ENCODE measurements around the gene CDK12.

The CDK12 gene

GRCh38 chr17:39548494-39549225 lies 87.4 kb downstream of the CDK12 start:
- in situ Hi-C loops (cut with MboI; ENCODE audit: low sequenced_read_pairs) = no loop called here

- in situ Hi-C loops (cut with MboI; ENCODE audit: low sequenced_read_pairs) = no loop called here
These were observed 88.7 kb downstream of the CDK12 start for GRCh38 chr17:39549747-39550573.

GRCh38 chr17:39551879-39552278 lies 90.6 kb downstream of the CDK12 start:
- in situ Hi-C loops (cut with MboI; ENCODE audit: low sequenced_read_pairs) = no loop called here

GRCh38 chr17:39553341-39553945 lies 92.2 kb downstream of the CDK12 start:
- in situ Hi-C loops (cut with MboI; ENCODE audit: low sequenced_read_pairs) = no loop called here

GRCh38 chr17:39555368-39555767 lies 94.1 kb downstream of the CDK12 start:
- in situ Hi-C loops (cut with MboI; ENCODE audit: low sequenced_read_pairs) = no loop called here

- in situ Hi-C loops (cut with MboI; ENCODE audit: low sequenced_read_pairs) = no loop called here
These were observed 95.1 kb downstream of the CDK12 start for GRCh38 chr17:39556423-39556822.

GRCh38 chr17:39562395-39562794 lies 101.1 kb downstream of the CDK12 start:
- in situ Hi-C loops (cut with MboI; ENCODE audit: low sequenced_read_pairs) = no loop called here

- in situ Hi-C loops (cut with MboI; ENCODE audit: low sequenced_read_pairs) = no loop called here
These were observed 101.7 kb downstream of the CDK12 start for GRCh38 chr17:39562976-39563375.

- in situ Hi-C loops (cut with MboI; ENCODE audit: low sequenced_read_pairs) = no loop called here
These were observed 102.2 kb downstream of the CDK12 start for GRCh38 chr17:39563476-39563875.

GRCh38 chr17:39564211-39564848 lies 103.0 kb downstream of the CDK12 start:
- in situ Hi-C loops (cut with MboI; ENCODE audit: low sequenced_read_pairs) = no loop called here

- in situ Hi-C loops (cut with MboI; ENCODE audit: low sequenced_read_pairs) = no loop called here
These were observed 105.0 kb downstream of the CDK12 start for GRCh38 chr17:39566094-39566850.

- in situ Hi-C loops (cut with MboI; ENCODE audit: low sequenced_read_pairs) = no loop called here
These were observed 107.4 kb downstream of the CDK12 start for GRCh38 chr17:39568702-39569101.

- in situ Hi-C loops (cut with MboI; ENCODE audit: low sequenced_read_pairs) = no loop called here
These were observed 107.8 kb downstream of the CDK12 start for GRCh38 chr17:39569126-39569525.

GRCh38 chr17:39572121-39572520 lies 110.8 kb downstream of the CDK12 start:
- in situ Hi-C loops (cut with MboI; ENCODE audit: low sequenced_read_pairs) = no loop called here

GRCh38 chr17:39573447-39574298 lies 112.4 kb downstream of the CDK12 start:
- in situ Hi-C loops (cut with MboI; ENCODE audit: low sequenced_read_pairs) = no loop called here

GRCh38 chr17:39576187-39576586 lies 114.9 kb downstream of the CDK12 start:
- in situ Hi-C loops (cut with MboI; ENCODE audit: low sequenced_read_pairs) = no loop called here

GRCh38 chr17:39578272-39578671 lies 117.0 kb downstream of the CDK12 start:
- in situ Hi-C loops (cut with MboI; ENCODE audit: low sequenced_read_pairs) = no loop called here

GRCh38 chr17:39579318-39580081 lies 118.2 kb downstream of the CDK12 start:
- in situ Hi-C loops (cut with MboI; ENCODE audit: low sequenced_read_pairs) = no loop called here

- in situ Hi-C loops (cut with MboI; ENCODE audit: low sequenced_read_pairs) = no loop called here
These were observed 118.8 kb downstream of the CDK12 start for GRCh38 chr17:39580082-39580468.

All from hTERT RPE-1 (cell line).